ENCODE results near the gene CCL17. TPM values are rescaled to one million over a fixed set of nuclear protein-coding genes. Genes with fewer than 3 reads are reported as not detected.

Gene CCL17
- total and polyA plus RNA-seq, 9 of the 15 experiments (the other 6 are each of a cell fraction or from before 2014, with no cell fraction given) = not detected

GRCh38 chr16:57416084-57416483 is 11.5 kb downstream of the CCL17 start:
- peaks cover 0 to 24% of the 10 kb centered on the region in 2 experiments; a peak in 4 of 5 replicates for H3K4me1 ChIP-seq (replicated peaks in 1 of 2; ENCODE audit: control insufficient read depth in 2 of 2, insufficient read depth in 2 of 2, low read length in 2 of 2)
- POLR2A ChIA-PET = no interaction called here
- intact Hi-C loops (cut with micrococcal nuclease) (loop anchor here (5.0 kb wide), 1 partner anchor 334 kb away; no protein-coding TSS in a partner anchor), in situ Hi-C loops (cut with MboI) (loop anchor here (5.0 to 10.0 kb wide), 3 partner anchors 101 to 331 kb away; no protein-coding TSS in a partner anchor)
- peaks cover 9 to 30% of the 10 kb centered on the region in 2 experiments; a peak in 4 of 5 replicates for H3K27me3 ChIP-seq (ENCODE audit: control insufficient read depth in 2 of 2, insufficient read depth in 2 of 2, low read length in 2 of 2)
- H3K9me1 ChIP-seq (ENCODE audit: control insufficient read depth, insufficient read depth, low read length) = no peaks in the 10 kb centered on the region
- CTCF ChIA-PET (ENCODE audit: low intra/inter-chr PET ratio) = interaction anchor here (0.9 to 8.4 kb wide), 2 partner anchors 104 to 114 kb away, joined by 4 to 109 read pairs; no protein-coding TSS in a partner anchor
- no peaks in the 10 kb centered on the region for H4K20me1 ChIP-seq (replicated peaks; ENCODE audit: control insufficient read depth, insufficient read depth, low read length)
- H3K9me3 ChIP-seq (replicated peaks; ENCODE audit: control insufficient read depth, insufficient read depth, low read depth, low read length) = no peaks in the 10 kb centered on the region
- no peaks in the 10 kb centered on the region for H3K36me3 ChIP-seq (ENCODE audit: control insufficient read depth, insufficient read depth, low read length)
- H3K9ac ChIP-seq (ENCODE audit: insufficient read depth in 1 of 2, low read depth in 2 of 2, low read length in 2 of 2) = peak overlapping the region in 1 of 2 experiments; percentile 85; a peak in 2 of 4 replicates
- no peak overlapping the region for H3K27ac ChIP-seq (ENCODE audit: extremely low read depth, low read depth, low read length)
- H3K4me3 ChIP-seq = no peak overlapping the region
- BruUV-seq (replicated peaks) = no TSS peak
- H3K79me2 ChIP-seq (ENCODE audit: control insufficient read depth, insufficient read depth, low read length) = no peaks in the 10 kb centered on the region
- FAIRE-seq (no peak), DNase-seq (ENCODE audit: extremely low read depth in 1 of 4, low spot score in 3 of 4) (no peak), ATAC-seq (peak; percentile 11; the same call in 1 of the 3 replicates)
- H2AFZ ChIP-seq (ENCODE audit: low read depth, low read length) = peak overlapping the region; percentile 94
- WGBS (ENCODE audit: insufficient coverage, low coverage, missing lambda C conversion rate) = 54% methylated on average over 14 of the region's 16 CpGs
- H3K4me2 ChIP-seq (ENCODE audit: insufficient read depth, low read length) = no peak overlapping the region
- TF ChIP-seq C11orf30 (IDR thresholded peaks at IDR 0.05; ENCODE audit: low read depth) = no peak
- TF ChIP-seq CLOCK (CRISPR knock-in tag; IDR thresholded peaks at IDR 0.05; ENCODE audit: borderline replicate concordance) = no peak
- TF ChIP-seq HES1 (IDR thresholded peaks at IDR 0.05; ENCODE audit: low read depth) = no peak
- TF ChIP-seq E2F1 (CRISPR knock-in tag; IDR thresholded peaks at IDR 0.05) = no peak
- no peak for TF ChIP-seq STAT5A (IDR thresholded peaks at IDR 0.05; ENCODE audit: borderline replicate concordance, low read length)
- TF ChIP-seq HINFP (tag; conservative IDR thresholded peaks at IDR 0.05; ENCODE audit: low read depth) = no peak
- no peak for TF ChIP-seq ETV6 (IDR thresholded peaks at IDR 0.05; ENCODE audit: borderline replicate concordance in 1 of 2, low read depth in 2 of 2, low read length in 1 of 2)
- no peak for TF ChIP-seq ETV6 (CRISPR knock-in tag; IDR thresholded peaks at IDR 0.05; ENCODE audit: borderline replicate concordance)
- TF ChIP-seq EP300 (IDR thresholded peaks at IDR 0.05; ENCODE audit: low read length) = no peak
- no peak for TF ChIP-seq DNMT1 (IDR thresholded peaks at IDR 0.05)
- no peak for TF ChIP-seq ZNF551 (CRISPR knock-in tag; IDR thresholded peaks at IDR 0.05)
- no peak for TF ChIP-seq SAFB (IDR thresholded peaks at IDR 0.05; ENCODE audit: borderline replicate concordance, low read depth, low read length)
- no peak for TF ChIP-seq L3MBTL2 (IDR thresholded peaks at IDR 0.05)
- no peak for TF ChIP-seq SMARCA4 (IDR thresholded peaks at IDR 0.05)
- no peak for TF ChIP-seq POLR3G (IDR thresholded peaks at IDR 0.05; ENCODE audit: extremely low read depth, insufficient read length, insufficient replicate concordance)
- no peak for TF ChIP-seq ZBTB17 (CRISPR knock-in tag; IDR thresholded peaks at IDR 0.05)
- no peak for TF ChIP-seq ZNF175 (CRISPR knock-in tag; IDR thresholded peaks at IDR 0.05; ENCODE audit: low read depth)
